ENCODE results near the gene MOBP.
"Not testable (repeated sequence)": the region's sequence is repeated elsewhere in the genome, so short reads cannot be mapped to it uniquely, and the experiment has no call there.

MOBP gene, protein sequence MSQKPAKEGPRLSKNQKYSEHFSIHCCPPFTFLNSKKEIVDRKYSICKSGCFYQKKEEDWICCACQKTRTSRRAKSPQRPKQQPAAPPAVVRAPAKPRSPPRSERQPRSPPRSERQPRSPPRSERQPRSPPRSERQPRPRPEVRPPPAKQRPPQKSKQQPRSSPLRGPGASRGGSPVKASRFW

DNA sequence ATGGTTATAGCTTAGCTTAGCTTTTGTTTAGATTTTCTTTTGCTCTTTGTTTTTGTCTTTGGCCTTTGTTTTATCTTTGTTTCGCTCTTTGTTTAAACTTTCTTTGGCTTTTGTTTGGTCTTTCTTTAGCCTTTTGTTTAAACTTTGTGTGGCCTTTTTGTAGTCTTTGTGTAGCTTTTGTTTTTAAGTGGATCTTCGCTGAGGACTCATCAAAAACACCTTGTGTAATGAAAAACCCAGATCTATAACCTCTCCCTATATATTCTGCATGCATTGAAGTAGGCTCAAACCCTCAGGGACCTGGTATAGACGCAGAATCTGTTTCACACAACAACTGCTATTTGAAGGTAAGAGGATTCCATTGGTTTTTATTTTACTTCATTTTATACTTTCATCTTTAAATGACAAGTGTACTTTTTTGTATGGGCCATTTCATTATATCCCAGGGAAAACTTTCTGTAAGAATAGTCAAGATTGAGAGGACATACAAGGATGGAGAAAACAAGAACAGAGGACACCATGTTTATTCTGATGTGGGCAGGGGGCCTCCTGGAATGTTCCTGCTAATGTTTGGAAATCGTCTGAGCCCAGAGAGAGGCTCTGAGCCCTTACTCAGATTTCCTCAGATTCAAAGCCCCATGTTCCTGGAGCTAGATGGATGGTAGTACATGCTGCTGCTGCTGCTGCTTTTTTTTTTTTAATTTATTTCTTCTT, at the start of gene MOBP:
MOBP (plus strand) TSS at position 287 of the 714 bp plus-strand sequence. CDS start 34,390 bp downstream, outside the sequence.
- TF ChIP-seq, protein P1, sequence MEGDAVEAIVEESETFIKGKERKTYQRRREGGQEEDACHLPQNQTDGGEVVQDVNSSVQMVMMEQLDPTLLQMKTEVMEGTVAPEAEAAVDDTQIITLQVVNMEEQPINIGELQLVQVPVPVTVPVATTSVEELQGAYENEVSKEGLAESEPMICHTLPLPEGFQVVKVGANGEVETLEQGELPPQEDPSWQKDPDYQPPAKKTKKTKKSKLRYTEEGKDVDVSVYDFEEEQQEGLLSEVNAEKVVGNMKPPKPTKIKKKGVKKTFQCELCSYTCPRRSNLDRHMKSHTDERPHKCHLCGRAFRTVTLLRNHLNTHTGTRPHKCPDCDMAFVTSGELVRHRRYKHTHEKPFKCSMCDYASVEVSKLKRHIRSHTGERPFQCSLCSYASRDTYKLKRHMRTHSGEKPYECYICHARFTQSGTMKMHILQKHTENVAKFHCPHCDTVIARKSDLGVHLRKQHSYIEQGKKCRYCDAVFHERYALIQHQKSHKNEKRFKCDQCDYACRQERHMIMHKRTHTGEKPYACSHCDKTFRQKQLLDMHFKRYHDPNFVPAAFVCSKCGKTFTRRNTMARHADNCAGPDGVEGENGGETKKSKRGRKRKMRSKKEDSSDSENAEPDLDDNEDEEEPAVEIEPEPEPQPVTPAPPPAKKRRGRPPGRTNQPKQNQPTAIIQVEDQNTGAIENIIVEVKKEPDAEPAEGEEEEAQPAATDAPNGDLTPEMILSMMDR (IDR thresholded peaks at IDR 0.05; ENCODE audit: insufficient read depth, low read length, poor library complexity, severe bottlenecking): no peak
- TF ChIP-seq EZH2phosphoT487 (conservative IDR thresholded peaks at IDR 0.05; ENCODE audit: low read length): no peak
- no peaks in the 10 kb centered on the region; the same call in 1 of the 2 replicates for H4K20me1 ChIP-seq (ENCODE audit: low read depth, low read length)
- H3K9ac ChIP-seq (ENCODE audit: low read length): no peak within 1 kb of the TSS
- H3K36me3 ChIP-seq (ENCODE audit: low read length): no peaks in the 10 kb centered on the region
- no peak within 1 kb of the TSS for H3K27ac ChIP-seq (ENCODE audit: low read depth, low read length)
- H3K4me2 ChIP-seq (ENCODE audit: low read depth, low read length, poor library complexity, severe bottlenecking): no peak within 1 kb of the TSS
- no peaks in the 10 kb centered on the region; the same call in 1 of the 2 replicates for H3K27me3 ChIP-seq (ENCODE audit: low read length)
- no peaks in the 10 kb centered on the region for H3K9me3 ChIP-seq (ENCODE audit: insufficient read depth, low read length)
- H3K9me2 ChIP-seq (replicated peaks; ENCODE audit: insufficient read depth, low read length): no peaks in the 10 kb centered on the region
- H3F3A ChIP-seq (ENCODE audit: insufficient read depth): no peaks in the 10 kb centered on the region
- H3K4me3 ChIP-seq (ENCODE audit: insufficient read depth, low read length, poor library complexity, severe bottlenecking): no peak within 1 kb of the TSS
- no peaks in the 10 kb centered on the region for H3K79me2 ChIP-seq (ENCODE audit: insufficient read depth, low read length)
- no peak within 1 kb of the TSS for H2AFZ ChIP-seq (ENCODE audit: low read depth, low read length, severe bottlenecking)

DNA sequence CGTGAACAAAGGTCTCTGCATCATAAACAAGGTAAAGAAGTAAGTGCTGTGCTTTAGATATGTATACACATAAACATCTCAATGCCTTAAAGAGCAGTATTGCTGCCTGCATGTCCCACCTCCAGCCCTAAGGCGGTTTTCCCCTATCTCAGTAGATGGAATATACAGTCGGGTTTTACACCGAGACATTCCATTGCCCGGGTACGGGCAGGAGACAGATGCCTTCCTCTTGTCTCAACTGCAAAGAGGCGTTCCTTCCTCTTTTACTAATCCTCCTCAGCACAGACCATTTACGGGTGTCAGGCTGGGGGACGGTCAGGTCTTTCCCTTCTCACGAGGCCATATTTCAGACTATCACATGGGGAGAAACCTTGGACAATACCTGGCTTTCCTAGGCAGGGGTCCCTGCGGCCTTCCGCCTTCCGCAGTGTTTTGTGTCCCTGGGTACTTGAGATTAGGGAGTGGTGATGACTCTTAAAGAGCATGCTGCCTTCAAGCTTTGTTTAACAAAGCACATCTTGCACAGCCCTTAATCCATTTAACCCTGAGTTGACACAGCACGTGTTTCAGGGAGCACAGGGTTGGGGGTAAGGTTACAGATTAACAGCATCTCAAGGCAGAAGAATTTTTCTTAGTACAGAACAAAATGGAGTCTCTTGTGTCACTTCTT, 48.8 kb upstream of the MOBP start:
- H2AFZ ChIP-seq (ENCODE audit: low read depth, low read length, severe bottlenecking); H3K4me3 ChIP-seq (ENCODE audit: insufficient read depth, low read length, poor library complexity, severe bottlenecking); H3K36me3 ChIP-seq (ENCODE audit: low read length); H4K20me1 ChIP-seq (ENCODE audit: low read depth, low read length); H3K27me3 ChIP-seq (ENCODE audit: low read length); H3K9me2 ChIP-seq (replicated peaks; ENCODE audit: insufficient read depth, low read length); H3K4me2 ChIP-seq (ENCODE audit: low read depth, low read length, poor library complexity, severe bottlenecking); H3K79me2 ChIP-seq (ENCODE audit: insufficient read depth, low read length); H3K9me3 ChIP-seq (ENCODE audit: insufficient read depth, low read length); H3K9ac ChIP-seq (ENCODE audit: low read length); H3K27ac ChIP-seq (ENCODE audit: low read depth, low read length): not testable (repeated sequence)
- peaks cover 32% of the 10 kb centered on the region for H3F3A ChIP-seq (ENCODE audit: insufficient read depth)

DNA sequence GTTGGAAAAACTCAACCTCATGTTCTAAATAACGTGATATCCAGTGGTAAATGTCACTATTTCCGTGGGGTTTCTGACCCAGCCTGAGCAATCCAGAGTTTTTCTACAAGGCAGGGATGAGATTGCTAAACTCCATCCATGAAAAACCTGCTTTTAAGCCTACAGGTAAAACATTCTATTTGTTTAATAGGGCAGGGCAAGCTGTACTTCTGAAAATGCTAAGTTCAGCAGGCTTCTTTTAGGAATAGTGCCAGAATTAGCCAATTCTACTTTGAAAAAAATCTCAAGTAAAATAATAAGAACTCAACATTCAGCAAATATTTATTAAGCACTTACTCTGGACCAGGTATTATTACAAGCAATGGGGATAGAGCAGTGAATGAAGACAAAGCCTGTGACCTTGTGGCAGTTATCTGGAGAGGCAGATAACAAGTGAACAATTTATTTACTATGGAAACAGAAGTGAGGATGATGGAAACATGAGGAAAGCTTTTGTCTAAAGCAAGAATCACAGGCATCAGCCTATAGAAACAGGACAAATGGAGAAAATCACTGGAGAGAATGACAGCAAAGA, 47.7 kb upstream of the MOBP start:
- no peak for TF ChIP-seq EZH2phosphoT487 (conservative IDR thresholded peaks at IDR 0.05; ENCODE audit: low read length)
- TF ChIP-seq, protein P1 (IDR thresholded peaks at IDR 0.05; ENCODE audit: insufficient read depth, low read length, poor library complexity, severe bottlenecking): no peak
- H3K9me3 ChIP-seq (ENCODE audit: insufficient read depth, low read length): no peaks in the 10 kb centered on the region

More for the DNA sequence above, 47.7 kb upstream of the MOBP start:
- H3F3A ChIP-seq (ENCODE audit: insufficient read depth): peaks cover 21% of the 10 kb centered on the region
- H3K36me3 ChIP-seq (ENCODE audit: low read length): no peaks in the 10 kb centered on the region
- no peaks in the 10 kb centered on the region for H3K79me2 ChIP-seq (ENCODE audit: insufficient read depth, low read length)
- no peak overlapping the region for H3K4me2 ChIP-seq (ENCODE audit: low read depth, low read length, poor library complexity, severe bottlenecking)
- H3K9me2 ChIP-seq (replicated peaks; ENCODE audit: insufficient read depth, low read length): no peaks in the 10 kb centered on the region
- H3K9ac ChIP-seq (ENCODE audit: low read length): no peak overlapping the region
- no peaks in the 10 kb centered on the region for H4K20me1 ChIP-seq (ENCODE audit: low read depth, low read length)
- H3K27ac ChIP-seq (ENCODE audit: low read depth, low read length): no peak overlapping the region
- no peak overlapping the region for H3K4me3 ChIP-seq (ENCODE audit: insufficient read depth, low read length, poor library complexity, severe bottlenecking)
- no peak overlapping the region for H2AFZ ChIP-seq (ENCODE audit: low read depth, low read length, severe bottlenecking)
- H3K27me3 ChIP-seq (ENCODE audit: low read length): no peaks in the 10 kb centered on the region

Measured in SU-DHL-6 (cell line).